Erythroblast (primary cell): Measurements from ENCODE around the gene PLA2G10.

Experiments
- DNase-seq, 2 experiments: peaks; one replicate each; lab custom pipeline; 2025; lab: John Stamatoyannopoulos, UW
- GATA1 ChIP-seq: IDR thresholded peaks from 2 replicates; pipeline ENCODE4 v1.6.1; 2011; ENCODE audit warnings: low read depth, mild to moderate bottlenecking, control low read depth, low read length, moderate library complexity
- POLR2A ChIP-seq: IDR thresholded peaks from 2 replicates; pipeline ENCODE4 v1.6.1; 2011; ENCODE audit warnings: mild to moderate bottlenecking, low read length

PLA2G10 gene

DNA sequence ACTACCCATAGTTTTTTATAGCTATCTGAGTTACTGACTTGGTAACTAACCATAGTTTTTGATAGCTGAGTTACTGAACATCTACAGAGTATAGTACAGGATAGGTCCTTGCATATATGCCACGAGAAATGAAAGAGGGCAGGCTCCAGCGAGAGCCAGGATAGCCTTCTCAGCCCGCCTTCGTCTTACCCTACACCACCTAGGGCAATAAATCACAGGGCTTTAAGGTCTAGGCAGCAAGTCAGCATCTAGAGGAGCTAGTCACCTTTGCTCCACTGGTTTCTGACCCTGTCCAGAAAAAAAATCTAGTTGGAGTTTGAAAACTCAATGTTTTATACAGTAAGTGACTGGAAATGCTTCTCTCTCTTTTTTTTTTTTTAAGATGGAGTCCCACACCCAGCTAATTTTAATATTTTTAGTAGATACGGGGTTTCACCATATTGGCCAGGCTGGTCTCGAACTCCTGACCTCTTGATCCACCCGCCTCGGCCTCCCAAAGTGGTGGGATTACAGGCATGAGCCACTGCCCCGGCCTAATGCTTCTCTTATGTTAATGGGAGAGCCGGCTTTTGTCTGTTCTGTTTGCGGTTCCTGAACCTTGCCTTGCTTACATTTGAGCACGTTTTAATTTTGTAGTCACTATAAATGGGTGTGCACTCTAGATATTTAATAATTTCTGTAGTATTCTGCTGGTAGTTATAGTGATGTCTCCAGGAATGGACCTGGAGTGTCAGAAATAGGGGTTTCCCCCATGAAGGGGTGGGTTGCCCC, 58.5 kb downstream of the PLA2G10 start:
- no peak for DNase-seq
- no peak for TF ChIP-seq POLR2A
- TF ChIP-seq GATA1, result no peak

DNA sequence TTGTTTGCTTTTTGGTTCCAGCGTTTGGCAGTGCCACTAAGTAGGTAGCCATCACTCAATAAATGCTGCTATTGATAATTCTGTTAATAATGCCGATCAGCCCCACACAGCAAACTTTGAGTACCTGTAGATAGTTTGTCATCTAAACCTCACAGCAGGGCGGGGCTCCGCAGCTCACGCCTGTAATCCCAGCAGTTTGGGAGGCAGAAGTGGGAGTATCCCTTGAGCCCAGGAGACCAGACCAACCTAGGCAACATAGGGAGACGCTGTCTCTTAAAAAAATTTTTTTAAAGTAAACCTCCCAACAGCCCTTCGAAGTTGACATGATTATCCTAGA, 59.8 kb downstream of the PLA2G10 start:
- DNase-seq, result no peak
- TF ChIP-seq POLR2A (no peak), GATA1 (no peak)

DNA sequence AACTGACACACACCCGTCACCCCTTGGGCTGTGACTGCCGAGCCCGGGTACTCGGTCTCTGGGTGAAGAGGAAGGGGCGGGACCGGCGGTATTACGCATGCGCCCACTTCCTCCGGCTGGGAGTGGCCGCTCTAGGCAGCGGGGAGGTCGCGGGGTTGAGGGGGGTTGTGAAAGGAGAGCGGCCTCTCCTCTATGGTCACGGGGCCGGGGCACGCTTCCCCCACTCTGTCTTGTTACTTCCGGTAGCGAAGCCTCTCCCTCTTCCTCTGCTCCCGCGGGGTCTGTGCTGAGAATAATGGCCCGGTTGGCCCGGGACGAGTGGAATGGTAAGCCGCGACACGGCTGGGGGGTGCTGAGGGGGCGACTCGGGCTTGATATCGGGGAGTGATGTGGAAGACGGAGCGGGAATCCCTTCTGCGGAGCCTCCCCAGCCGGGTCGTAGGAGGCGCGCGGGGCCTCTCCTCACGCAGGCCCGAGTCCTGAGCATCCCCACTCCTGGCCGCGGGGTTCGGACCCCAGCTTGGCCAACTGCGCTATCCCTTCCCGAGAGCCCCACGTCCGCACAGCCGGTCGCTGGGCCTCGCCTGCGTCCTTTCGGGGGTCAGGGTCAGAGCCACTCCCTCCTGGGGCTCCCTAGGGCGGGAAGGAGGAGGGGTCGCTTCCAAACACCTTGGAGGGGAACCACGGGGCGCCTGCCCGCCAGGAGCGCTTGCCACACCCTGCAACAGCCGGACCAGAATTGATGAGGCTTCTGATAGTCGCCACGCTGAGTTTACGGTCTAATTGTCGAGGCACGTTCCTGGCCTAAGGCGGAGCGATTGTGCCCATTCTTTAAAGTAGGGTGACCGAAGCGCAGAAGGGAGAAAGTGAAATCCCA, 61.2 kb downstream of the PLA2G10 start, which contains the start of gene BFAR:
TSS of gene BFAR (plus strand) at position 259 of the 877 bp plus-strand sequence. CDS start 11,396 bp downstream, outside the sequence.
- peak; percentile 97 for DNase-seq
- peak; percentile 99 for TF ChIP-seq POLR2A
- no peak for TF ChIP-seq GATA1

DNA sequence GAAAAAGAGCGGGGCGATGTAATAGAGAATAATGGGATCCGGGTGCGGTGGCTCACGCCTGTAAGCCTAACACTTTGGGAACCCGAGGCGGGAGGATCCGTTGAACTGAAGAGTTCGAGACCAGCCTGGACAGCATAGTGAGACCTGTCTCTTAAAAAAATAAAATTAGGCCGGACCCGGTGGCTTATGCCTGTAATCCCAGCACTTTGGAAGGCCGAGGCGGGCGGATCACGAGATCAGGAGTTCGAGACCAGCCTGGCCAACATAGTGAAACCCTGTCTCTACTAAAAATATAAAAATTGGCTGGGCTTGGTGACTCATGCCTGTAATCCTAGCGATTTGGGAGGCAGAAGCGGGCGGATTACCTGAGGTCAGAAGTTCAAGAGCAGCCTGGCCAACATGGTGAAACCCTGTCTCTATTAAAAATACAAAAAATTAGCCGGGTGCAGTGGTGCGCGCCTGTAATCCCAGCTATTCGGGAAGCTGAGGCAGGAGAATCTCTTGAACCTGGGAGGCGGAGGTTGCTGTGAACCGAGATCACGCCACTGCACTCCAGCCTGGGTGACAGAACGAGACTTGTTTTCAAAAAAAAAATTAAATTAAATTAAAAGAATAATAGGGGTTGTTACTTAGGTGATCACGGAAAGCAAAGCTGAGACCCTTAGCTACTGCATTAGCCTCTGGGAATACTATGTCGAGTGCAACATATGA, 63.3 kb downstream of the PLA2G10 start:
- DNase-seq, result peak; percentile 21 to 34

DNA sequence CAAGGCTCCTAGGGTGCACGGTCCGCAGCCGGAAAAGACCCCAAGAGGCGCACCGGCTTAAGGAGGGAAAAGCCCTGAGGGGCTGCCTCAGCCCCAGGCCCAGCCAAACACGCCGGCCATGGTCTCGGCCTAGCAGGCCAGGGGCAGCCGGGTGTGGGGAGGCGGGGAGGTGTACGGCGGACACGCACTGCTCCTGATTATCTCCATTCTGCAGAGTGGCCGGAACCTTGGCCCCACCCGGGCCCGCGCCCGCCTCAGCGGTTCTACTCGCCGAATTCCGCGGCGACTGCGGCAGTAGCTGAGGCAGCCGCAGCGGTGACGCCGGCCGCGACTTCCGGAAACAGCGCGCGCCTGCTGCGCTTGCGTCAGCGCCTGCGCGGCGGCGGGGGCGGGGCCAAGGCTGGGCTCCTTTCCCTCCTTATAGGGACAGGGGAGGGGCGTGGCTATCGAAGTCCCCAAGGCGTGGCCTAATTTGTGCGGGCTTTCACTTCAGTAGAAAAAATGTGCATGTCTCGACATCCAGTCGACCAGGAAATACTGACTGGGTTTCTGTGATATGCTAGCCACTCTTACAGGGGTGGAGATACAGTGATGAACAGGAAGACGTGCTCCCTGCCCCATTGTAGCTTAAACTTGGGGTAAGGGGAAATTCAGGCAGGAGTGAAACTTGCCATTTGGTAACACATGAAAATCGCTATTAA, 64.0 kb downstream of the PLA2G10 start, which contains the start of gene PARN:
TSS of gene PARN (minus strand) at position 342 of the 701 bp plus-strand sequence. CDS start at position 207, 135 bp downstream.
- DNase-seq, result peak; percentile 99
- peak; percentile 96 for TF ChIP-seq POLR2A
- no peak for TF ChIP-seq GATA1

DNA sequence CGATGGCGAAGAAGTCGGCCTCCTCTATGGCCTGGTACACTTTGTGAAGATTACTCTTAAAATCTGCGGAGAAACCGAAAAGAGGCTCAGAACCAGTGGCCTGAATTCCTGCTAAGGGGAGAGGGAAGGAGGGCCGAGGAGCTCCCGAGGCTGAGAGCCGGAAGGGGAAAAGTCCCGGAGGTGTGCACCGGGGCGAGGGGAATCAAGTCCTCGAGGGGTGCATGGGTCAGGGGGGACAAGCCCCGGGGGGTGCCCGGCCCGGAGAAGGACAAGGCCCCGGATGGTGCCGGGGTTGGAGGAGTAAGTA, 64.5 kb downstream of the PLA2G10 start:
- TF ChIP-seq POLR2A (no peak), GATA1 (no peak)
- no peak for DNase-seq

DNA sequence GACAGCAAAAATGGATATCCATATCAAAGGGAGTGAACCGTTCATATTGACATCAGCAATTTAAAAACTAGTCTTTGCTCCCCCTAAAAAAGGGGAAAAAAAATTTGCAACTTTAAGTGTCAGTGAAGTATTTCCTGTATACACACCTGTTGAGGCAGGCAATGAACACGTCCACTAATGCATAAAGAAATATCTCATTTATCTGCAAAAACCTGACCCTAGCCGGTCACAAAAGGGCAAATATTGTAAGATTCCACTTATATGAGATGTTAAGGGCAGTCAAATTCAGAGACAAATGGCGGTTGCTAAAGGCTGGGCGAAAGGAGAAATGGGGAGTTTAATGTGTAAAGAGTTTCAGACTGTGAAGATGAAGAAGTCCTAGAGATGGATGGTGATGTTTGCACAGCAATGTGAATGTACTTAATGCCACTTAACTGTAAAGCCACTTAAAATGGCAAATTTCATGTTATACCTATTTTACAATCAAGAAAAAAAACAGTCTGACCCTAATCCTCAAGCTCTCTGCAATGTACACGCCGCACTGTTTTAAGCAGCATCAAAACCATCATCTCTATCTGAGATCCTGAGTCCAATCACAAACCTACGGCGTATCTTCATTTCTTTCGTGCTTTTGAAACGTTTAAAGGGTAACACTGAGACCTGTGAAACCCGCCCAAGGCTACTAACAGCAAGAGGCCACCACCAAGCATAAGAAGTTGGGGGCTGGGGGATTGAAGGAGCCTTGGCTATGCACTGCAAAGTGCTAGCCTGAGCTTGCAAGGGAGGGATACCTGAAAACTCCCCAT, 65.1 kb downstream of the PLA2G10 start:
- TF ChIP-seq GATA1 (no peak), POLR2A (no peak)
- DNase-seq, result peak; percentile 55 to 67

DNA sequence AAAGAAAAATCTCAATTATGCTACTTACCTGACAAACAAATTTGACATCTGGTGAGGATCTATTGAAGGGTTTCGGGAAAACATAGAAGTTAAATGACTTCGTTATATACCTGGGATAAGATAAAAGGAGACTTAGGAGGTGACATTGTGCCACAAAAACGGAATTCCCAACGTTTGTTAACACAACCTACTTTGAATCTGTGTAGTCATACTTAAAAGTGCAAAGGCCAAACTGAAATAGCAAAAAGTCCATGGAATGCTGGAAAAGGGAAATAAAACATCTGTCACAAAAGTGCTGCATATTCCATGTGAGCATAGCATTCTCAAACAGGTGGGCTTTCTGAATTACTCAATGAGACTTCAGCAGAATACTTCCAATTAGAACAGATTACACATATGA, 67.0 kb downstream of the PLA2G10 start:
- no peak for DNase-seq
- TF ChIP-seq POLR2A (no peak), GATA1 (no peak)
